GM19397 (cell line): ENCODE results near the gene CCDC33.

Experiments used
- ATAC-seq: cut with Tn5 transposase; IDR thresholded peaks from one replicate; pipeline ENCODE4 v1.9.1; 2021; ENCODE audit warnings: mild to moderate bottlenecking, moderate library complexity; ENCODE audit not compliant: unreplicated experiment

Gene CCDC33

DNA sequence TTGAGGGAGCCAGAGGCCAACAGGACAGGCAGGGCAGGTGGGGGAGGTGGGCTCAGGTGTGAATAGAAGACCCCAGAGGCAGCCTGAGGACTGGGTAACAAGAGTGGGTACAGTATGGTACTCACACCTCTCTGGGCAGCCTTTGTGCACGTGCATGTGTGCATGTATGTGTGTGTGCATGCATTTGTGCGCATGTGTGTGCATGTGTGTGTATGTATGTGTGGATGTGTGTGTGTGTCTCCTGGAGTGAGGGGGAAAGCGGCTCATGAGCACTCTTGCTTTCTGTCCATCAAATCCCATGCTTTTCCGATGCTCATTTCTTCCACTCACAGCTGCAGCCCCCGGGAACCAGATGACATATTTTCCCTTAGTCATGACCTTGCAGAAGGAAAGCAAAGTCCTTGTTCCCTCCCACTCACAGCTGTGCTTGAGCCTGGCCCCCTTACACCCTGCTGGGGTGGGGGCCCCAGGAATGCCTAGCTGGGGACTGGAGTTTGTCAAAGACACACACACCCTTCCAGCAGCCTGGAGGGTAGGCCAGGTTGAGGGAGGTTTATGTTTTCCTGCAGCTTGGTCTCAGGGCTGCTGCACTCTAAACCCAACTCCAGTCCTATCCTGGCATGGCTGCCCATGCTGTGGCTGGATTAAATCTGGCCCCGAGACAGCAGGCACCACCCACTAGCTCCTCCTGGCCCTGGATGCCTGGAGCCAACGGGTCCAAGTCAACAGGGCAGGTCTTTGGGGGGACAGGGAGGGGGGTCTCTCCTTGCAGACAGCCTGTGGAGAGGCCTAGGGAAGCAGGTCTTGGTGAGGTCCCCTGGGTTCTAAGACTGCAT, 22.5 kb downstream of the CCDC33 start:
- ATAC-seq, result no peak

DNA sequence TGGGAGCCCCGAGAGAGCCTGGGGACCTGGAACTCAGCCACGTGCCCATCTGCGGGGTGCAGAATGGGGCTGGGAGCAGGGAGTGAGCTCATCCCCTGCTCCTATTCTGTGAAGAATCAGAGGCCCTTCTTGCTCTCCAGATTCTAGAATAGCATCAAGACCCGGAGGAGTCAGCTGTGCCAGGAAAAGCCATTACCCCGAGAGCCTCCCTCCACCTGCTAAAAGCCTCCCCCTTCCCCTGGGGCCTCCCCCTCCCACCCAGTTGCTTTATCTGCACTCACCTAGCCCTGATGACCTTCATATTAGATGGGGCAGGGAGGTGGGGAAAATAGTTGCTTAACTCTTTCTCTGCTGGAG, 23.1 kb downstream of the CCDC33 start:
- no peak for ATAC-seq

DNA sequence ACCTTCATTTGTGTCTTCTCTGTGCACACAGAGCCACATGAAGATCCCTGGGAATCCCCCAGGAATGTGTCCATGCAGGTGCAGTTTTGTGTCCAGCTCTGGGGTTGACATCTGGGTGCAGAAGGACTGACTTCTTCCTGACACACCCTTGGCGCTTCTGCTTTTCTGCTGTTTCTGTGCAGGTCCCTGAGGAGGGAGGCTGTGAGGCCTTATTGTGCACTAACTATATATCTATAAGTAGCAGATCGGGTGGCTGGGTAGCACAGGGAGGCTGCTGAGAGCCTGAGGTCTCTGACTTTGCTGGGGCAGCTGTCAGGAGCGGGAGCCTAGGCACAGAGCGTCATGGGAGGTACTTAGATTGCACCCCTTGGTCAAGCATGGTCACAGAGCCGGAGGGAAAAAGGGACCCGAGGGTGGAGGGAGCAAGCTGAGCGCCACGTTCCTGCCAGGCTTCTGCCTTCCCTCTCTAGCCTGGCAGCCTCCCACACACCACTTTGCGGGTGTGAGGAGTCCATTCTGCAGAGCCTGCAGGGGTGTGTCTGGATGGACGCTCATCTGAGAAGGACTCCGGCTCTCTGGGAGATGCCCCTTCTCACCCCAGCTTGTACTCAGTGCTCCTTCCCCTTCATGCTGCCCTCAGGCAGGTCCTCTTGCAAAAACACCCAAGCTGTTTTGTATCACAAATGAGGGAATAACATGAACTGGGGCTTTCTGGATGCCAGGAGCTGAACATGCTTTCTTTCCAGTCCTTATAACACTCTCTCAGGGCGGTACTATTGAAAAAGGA, 23.9 kb downstream of the CCDC33 start:
- ATAC-seq, result no peak

DNA sequence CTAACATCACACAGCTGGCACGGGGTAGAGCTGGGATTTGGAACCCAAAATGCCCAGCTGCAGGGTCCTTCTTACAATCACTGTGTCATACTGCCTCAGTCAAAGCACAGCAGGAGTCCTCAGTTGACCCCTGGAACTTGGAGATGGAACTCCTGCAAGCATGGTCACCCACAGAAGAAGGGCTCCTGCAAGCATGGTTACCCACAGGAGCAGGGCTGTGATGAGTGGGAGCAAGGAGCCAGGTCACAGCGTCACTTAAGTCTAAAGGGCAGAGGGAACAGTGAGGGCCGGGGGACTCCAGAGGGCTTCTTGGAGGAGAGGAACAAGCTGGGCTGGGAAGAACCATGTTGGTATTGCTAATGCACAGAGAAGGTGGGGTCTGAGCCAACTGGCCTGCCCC, 24.9 kb downstream of the CCDC33 start:
- ATAC-seq, result no peak

DNA sequence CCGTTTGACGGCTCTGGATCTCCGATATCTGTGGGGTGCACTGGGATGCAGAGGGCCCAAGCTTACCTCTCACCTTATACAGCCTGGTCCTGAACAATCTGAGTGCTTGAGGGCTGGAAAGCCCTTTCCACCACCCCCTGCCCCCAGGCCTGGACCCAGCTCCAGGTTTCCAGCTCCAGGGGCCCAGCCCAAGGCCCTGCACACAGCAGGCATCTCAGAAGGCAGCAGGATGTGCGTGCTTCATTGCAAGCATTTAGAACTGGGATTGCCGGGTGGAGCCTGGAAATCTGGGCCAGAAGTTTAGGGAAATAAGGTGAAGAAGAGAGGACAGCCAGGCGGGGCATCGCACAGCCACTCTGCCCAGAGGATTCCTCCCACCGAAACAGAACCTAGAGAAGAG, 25.6 kb downstream of the CCDC33 start:
- no peak for ATAC-seq

DNA sequence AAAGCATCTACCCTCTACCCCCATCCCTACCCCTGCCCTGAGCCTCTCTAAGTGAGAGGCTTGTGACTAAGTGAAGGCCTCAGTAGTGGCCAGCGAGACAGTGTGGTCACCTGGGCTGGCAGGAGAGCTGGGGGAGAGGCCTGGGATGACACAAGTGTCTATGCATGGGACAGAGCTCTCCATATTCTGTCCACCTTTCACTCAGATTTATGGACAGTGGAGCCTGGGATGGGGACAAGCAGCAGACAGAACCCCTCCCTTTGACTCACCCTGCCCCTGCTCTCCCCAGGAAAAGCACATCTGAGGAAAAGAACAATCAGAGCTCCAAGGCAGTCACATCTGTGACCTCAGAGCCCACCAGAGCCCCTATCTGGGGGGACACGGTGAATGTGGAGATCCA, 26.0 kb downstream of the CCDC33 start:
- ATAC-seq, result no peak

DNA sequence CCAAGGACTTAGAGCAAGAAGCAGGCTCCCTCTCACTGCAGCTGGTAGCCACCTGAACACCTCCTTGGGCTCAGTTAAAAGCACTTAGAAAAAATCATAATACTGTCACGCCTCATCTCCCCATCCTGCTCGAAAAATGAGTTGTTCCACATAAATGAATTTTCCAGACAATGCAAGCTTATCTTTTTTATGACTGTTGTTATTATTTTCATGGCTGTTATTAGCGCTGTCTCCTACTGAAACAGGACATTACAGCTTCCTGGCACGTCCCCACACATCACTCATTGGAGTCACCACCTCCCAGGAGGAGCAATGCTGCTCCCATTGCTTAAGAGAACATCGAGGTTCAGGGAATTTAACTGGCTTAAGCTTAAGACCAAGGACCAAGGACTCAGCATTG, 26.5 kb downstream of the CCDC33 start:
- no peak for ATAC-seq

DNA sequence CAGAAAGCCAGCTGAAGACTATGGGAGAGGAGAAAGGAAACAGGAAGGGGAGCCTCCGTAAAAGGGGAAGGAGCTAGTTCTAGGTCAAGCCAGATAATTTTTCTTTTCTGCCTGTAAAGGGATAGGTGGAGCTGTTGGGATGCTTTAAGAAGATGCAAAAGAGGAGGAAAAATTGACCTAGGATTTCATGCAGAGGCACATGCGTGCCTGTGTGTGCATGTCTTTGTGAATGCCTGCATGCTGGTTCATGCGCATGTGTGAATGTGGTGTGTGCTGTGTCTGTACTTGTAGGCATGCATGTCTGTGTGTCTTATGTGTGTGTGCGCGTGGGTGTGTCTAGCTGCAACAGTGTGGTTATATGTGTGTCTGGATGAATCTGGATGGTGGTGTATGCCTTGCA, 27.3 kb downstream of the CCDC33 start:
- no peak for ATAC-seq

DNA sequence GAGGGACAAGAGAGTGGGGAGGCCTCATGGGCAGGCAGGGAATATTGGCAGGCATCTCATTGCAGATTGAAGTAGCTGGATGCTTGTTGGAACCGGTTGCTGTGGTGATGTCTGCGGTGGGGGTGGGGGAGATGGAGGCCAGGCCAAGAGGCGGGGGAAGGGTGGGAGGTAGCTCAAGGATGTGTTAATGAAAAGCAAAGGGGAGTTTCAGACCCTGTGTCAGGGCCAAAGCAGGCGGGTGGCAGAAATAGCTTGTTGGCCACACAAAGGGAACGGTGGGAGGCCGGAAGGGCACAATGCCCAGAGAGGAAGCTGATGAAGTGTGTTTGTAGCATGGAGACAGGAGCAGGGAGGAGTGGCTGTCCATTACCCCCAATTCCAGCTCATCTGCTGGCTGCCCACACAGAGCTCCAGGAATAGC, 28.0 kb downstream of the CCDC33 start:
- no peak for ATAC-seq

DNA sequence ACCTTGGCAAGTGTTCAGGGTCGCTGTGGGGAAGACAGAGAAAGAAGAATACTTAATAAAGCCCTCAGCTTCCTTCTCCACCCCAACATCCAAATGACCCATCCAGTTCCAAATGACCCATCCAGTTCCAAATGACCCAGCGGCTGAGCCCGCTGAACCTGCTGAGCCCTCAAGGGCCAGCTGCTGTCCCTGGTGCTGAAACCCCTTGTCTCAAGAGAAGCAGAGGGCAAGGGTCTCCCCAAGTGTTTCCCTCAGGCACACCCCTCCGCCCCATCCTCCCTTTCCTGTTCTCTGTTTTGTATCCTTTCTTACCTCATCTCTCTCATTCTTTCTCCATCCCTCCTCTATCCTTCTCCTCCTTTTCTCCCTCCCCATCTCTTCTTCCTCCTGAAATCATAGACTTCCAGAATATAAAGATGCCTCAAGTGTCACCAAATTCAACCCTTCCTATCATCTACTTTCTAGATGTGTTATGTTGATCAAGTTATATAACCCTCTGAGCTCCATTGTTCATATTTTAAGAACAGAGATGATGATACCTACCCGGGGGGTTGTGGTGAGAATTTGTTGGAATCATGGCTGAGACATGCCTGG, 29.0 kb downstream of the CCDC33 start:
- ATAC-seq, result no peak

DNA sequence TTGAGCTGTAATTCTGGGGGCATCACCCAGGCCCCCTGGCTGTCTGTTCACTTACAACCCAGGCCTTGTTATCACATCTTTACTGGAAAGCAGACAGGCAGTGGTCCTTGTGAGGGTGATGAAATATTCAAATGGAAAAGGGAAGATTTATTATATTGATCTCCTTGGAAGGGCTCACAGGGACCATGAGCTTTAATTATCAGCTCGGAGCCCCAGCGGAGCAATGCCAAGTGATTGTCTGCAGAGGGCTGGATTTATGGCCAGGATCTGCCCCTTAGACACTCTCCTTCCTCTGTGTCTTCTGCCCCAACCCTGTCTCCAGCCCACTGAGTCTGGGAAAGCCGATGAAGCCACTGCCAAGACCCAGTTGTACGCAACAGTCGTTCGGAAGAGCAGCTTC, 31.9 kb downstream of the CCDC33 start:
- ATAC-seq, result no peak

DNA sequence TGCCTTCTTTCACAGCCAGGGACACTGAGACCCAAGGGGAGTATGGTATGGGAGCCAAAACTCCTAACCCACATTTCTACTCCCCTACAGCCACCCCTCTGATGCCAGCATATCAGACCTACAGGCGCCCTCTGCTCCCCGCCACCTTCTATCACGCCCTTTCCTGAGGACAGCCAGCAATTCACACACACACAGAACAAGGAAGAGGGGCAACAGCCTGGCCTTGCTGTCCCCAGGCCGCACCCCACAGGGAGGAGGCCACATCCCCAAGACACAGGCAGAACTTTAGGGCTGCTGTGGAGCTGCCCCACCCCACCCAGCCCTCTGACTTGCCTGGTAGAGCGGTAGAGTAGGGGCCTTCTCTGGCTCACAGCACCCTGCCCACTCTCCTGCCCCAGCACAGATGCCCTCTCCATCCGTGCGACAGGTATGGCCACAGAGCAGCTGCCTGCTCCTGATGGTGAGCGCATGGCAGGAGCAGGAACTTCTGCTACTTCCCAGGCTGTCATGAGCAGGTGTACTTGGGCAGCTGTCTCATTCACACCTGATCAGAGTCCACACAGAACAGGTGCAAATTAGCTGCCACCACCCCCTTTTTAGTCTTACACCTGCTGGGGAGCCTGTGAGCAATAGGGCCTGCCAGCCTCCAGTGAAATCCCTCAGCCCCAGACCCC, 33.4 kb downstream of the CCDC33 start:
- no peak for ATAC-seq

DNA sequence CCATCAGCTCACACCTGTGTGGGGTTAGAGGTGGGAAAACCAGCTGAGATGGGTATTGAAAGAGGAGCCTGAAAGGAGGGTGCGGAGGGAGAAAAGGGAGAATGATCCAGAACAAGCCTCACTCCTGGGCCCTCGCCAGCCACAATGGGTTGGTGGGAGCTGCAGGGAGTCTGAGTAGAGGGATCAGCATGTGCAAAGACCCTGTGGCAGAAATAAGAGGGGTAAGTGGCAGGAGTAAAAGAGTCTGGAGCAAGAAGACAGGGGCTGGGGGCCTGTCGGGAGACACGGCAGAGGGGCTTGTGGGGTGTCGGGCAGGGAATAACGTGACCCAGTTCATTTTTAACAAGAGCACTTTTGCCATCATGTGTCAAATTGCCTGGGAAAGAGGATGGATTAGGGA, 34.0 kb downstream of the CCDC33 start:
- ATAC-seq, result no peak

DNA sequence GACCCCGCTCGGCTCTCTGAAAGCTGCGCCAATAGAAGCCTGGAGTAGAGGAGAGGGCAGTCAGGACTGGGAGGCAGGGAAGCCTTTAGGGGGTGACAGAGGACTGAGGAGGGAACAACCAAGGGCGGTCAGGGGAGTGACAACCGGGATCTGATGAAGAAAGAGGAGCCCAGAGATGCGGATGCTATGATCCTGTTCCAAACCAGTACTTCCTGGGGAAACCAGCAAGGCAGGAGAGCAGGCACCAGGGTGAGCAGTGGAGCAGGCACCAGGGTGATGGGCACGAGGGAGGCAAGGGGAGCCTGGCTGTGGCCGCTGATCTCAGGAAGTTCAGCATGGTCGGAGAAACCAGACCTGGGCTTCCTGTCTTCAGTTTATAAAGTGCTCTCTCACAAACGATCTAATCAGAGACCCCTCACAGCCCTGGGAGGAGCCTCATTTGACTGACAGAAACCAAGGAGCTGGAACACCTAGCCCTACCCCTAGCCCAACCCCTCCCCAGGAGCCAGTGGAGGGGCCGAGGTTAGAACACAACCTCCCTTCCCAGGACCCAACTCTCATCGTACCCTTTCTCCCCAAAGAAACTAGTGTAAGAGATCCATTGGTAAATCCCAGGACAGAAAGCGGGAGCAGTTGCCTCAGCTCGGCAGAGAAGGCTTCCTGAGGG, 34.9 kb downstream of the CCDC33 start:
- ATAC-seq, result no peak

DNA sequence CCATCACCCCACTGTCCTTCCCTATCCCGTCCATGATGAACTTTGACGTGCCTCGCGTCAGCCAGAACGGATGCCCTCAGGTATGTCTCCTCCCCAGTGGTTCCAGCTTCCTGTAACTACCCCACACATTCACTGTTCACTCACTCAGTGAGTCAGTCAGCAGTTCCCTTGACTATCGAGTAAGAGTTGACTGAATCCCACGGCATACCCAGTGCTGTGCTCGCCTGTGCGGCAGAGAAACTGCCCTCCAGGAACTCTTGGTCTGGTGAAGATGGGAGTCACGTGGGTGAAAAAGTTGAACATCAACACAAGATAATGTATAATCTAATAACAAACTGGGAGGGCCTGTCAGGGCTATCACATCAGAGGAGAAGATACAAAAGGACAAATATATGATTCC, 36.7 kb downstream of the CCDC33 start:
- no peak for ATAC-seq

DNA sequence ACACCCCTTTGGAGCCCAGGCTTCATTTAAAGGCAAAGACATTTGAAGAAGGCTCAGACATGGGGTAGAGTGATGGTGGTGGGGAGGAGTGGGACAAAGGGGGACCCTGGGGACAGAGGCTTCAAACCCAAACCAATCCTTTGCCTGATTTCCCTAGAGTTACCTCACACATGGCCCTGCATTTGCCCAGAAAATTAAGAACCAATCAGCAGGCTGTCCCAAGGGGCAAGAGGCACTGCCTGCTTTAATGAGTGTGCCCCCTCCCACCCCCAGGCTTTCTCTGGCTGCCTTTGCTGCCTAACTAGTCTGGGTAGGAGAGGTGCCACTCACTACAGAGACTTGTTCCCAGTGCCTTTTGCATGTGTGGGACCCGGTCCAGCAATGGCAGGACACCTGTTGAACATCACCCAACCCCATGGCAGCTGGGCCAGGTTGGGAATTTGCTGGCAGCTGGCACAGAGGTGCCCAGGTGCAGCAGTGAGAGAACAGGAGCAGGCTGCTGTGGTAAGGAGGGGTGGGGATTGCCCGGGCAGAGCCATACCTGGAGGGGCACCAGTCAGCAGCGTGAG, 38.4 kb downstream of the CCDC33 start:
- no peak for ATAC-seq

DNA sequence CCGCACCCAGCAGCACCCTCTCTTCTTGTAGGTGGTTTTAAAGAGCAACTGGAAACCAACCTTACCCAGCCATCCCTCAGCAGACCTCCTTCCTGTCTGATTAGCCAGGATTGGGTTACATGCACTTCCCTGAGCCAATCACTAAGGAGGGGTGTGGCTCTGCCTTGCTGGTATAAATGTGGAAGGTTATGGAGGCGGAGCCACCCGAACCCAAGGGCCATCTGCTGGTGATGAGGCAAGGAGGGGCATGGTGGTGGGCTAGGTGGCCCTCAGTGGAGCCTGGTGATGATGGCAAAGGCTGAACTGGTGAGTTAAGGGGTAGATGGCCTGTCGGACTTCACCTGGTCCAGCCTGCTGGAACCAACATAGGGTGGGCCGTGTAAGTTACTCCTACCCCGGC, 39.8 kb downstream of the CCDC33 start:
- ATAC-seq, result no peak

DNA sequence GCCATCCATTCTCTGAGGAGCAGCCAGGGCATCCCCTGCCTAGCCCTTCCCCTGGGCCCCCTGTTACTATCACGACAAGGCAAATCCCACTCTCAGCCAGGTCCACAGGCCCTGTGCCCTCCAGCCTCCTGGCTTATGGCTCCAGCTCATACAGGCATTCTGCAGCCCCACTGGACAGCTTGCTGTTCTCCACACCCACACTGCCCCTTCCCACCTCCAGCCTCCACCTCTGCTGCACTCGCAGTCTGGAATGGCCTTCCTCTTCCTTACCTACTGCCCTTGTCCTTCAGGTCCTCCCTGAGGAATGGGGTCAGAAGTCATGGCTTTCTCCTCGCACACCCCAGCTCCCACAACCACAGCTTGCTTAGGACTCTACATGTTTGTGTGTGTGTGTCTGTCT, 40.4 kb downstream of the CCDC33 start:
- no peak for ATAC-seq

DNA sequence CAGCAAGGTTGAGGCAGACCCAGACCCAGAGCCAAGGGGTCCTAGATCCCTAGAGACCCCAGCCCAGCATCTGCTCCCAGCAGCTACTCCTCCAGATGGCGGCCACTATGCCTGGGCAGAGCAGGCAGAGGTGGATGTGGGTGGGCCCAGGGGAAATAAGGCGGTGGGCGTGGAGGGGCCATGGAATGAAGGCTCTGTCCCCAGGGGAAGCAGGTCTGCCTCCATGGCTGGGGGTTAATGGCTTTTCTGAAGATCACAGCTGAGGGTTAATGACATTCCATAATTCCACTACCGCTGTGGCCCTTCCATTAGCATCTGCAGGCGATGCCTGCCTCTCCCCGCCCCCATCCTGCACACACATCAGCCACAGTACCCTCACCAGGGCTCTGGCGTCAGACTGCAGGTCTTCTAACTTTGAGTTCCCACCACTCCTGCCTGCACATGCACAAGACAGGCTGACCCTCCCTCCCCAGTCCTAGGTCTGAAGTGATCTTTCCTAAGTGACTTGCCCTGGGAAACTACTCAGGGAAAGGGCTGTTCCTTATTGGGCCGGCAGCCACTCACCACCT, 41.2 kb downstream of the CCDC33 start:
- no peak for ATAC-seq

DNA sequence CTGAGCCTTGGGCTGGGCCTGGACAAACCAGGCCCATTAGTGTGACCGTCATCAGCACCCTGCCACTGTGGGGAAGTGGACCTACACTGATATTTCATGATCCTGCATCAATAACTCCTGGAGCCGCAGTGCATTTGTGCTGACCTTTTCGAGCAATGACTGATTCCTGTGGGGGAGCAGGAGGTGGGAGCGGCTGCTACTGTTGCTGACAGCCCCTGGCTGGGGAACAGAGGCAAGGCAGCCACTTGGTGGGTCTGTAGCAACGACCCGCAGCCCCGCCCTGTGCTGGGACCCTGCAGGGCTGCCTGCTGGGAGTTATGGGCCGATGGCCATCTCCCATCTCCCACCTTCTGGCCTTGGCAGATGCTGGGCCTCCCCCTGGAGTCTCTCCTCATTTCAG, 42.1 kb downstream of the CCDC33 start:
- no peak for ATAC-seq
